Testis (tissue), 3 donors: ENCODE measurements around the gene ATP8B2. TPM values are rescaled to one million over a fixed set of nuclear protein-coding genes. Genes with fewer than 3 reads are reported as not detected.

ENCODE experiments used
- DNase-seq: peaks from one replicate; pipeline ENCODE4 v3.0.0-alpha.2; 2019
- H3K27ac ChIP-seq, 2 donors: fragments of 200-600 bp; sonication (generic); one replicate each; pipeline ENCODE4 v1.5.1; 2019
- H3K27me3 ChIP-seq: fragments of 200-600 bp; sonication (generic); one replicate; pipeline ENCODE4 v1.5.1; 2019
- H3K36me3 ChIP-seq: fragments of 200-600 bp; sonication (generic); one replicate; pipeline ENCODE4 v1.5.1; 2017; ENCODE audit warnings: low read depth; ENCODE audit errors: missing control alignments
- H3K4me1 ChIP-seq: fragments of 200-600 bp; sonication (generic); one replicate; pipeline ENCODE4 v1.5.1; 2019
- H3K4me3 ChIP-seq, 2 donors: fragments of 200-600 bp; sonication (generic); one replicate each; pipeline ENCODE4 v1.5.1; 2017 to 2019
- H3K9me3 ChIP-seq: fragments of 200-600 bp; sonication (generic); one replicate; pipeline ENCODE4 v1.5.1; 2017
- POLR2A ChIP-seq: fragments of 450-650 bp; IDR thresholded peaks from one replicate; pipeline ENCODE4 v1.6.1; 2017; ENCODE audit warnings: antibody characterized with exemption, mild to moderate bottlenecking, moderate library complexity
- WGBS, 2 donors: methylation state at CpG; one replicate each; pipeline ENCODE4 v1.1.5; 2018; 5-methylcytosine and 5-hydroxymethylcytosine counted together
- intact Hi-C: fragments of 100-400 bp; cut with DNase I; formaldehyde crosslinking; loops from one replicate; pipeline ENCODE4 v1.15.1; 2023; ENCODE audit warnings: low total_unique reads
- polyA plus RNA-seq: library from polyadenylated mRNA; stranded (reverse); fragments of 350-450 nt; fragmentation: Illumina TruSeq; extraction: RNeasy Lipid Tissue Mini Kit (QIAGEN cat#74804); gene quantifications from one replicate; pipeline ENCODE4 v1.2.3, GENCODE V29; 2014; ENCODE audit warnings: low read depth, low replicate concordance; ENCODE audit not compliant: insufficient read depth
- total RNA-seq, 2 donors: library from RNA; depleted of rRNA; stranded (reverse); fragments of >200 nt; gene quantifications; one replicate each; pipeline ENCODE4 v1.2.3, GENCODE V29; 2016
- TF ChIP-seq, protein P1 (sequence below), 3 experiments: fragments of 450-650 bp in 2 of 3; fragments of 200-600 bp in 1 of 3; sonication (generic) in 1 of 3; IDR thresholded peaks; one replicate each; pipeline ENCODE4 v1.5.1; 2016 to 2019; ENCODE audit warnings: antibody characterized with exemption in 3 of 3, mild to moderate bottlenecking in 2 of 3, moderate library complexity in 1 of 3

Gene ATP8B2
- total and polyA plus RNA-seq, 3 donors from 2014 or later = 50.9 to 204 (median 179) TPM

DNA sequence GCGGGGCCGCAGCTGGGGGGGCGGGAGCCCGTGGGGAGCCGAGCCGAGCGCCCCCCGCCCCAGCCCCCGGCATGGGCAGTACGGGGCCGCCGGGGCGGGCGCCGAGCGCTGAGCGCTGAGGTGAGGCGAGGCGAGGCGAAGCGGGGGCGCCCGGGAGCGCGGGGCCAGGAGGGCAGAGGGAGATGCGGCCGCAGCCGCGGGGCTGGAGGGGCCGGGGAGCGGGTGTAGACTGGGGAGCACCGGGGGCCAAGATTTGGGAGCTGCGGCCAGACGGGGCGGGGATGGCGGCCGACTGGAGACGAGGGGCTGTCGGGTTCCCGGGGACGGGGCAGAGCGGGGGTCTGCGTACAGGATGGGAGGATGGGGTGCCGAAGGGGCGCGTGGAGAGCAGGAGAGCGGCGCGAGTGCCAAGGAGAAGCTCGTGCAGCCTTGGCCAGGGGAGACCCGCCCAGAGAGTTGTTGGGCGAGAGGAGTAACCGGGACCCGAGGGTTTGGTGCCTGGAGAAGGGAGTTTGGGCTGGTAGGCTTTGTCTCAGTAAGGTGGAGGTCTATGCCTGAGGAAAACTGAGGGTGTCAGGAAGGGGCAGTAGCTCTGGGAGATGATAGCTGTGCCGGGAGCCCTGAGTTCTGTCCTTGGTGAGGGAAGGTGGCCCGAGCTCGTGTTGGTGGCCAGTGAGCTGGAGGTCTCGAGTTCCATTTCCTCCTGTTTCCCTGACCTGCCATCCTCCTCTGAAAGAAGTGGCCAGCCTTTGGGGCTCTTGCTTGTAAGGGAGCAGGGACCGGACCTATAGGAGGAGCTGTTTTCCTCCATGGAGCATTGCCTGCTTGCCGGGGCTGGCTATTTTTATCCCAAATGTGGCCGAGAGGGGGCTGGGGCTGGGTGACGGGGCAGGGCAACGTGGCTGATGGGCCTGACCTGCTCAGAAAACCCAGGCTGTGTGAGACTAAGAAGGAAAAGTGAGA, 539 bp downstream of the ATP8B2 start:
- peak; percentile 83 for DNase-seq
- H3K9me3 ChIP-seq = no peaks in the 10 kb centered on the region
- TF ChIP-seq POLR2A = no peak
- TF ChIP-seq, protein P1, sequence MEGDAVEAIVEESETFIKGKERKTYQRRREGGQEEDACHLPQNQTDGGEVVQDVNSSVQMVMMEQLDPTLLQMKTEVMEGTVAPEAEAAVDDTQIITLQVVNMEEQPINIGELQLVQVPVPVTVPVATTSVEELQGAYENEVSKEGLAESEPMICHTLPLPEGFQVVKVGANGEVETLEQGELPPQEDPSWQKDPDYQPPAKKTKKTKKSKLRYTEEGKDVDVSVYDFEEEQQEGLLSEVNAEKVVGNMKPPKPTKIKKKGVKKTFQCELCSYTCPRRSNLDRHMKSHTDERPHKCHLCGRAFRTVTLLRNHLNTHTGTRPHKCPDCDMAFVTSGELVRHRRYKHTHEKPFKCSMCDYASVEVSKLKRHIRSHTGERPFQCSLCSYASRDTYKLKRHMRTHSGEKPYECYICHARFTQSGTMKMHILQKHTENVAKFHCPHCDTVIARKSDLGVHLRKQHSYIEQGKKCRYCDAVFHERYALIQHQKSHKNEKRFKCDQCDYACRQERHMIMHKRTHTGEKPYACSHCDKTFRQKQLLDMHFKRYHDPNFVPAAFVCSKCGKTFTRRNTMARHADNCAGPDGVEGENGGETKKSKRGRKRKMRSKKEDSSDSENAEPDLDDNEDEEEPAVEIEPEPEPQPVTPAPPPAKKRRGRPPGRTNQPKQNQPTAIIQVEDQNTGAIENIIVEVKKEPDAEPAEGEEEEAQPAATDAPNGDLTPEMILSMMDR (IDR thresholded peaks at IDR 0.05) = peak; percentile 52 to 65 (median 56)
- no peaks in the 10 kb centered on the region for H3K27me3 ChIP-seq
- no peaks in the 10 kb centered on the region for H3K36me3 ChIP-seq
- peak overlapping the region; percentile 95 to 99 for H3K27ac ChIP-seq
- intact Hi-C loops = no loop called here
- 0 to 2% methylated on average over 40 to 59 of the region's 63 CpGs for WGBS, 2 donors
- peak overlapping the region; percentile 85 to 94 for H3K4me3 ChIP-seq
- peaks cover 40% of the 10 kb centered on the region for H3K4me1 ChIP-seq

DNA sequence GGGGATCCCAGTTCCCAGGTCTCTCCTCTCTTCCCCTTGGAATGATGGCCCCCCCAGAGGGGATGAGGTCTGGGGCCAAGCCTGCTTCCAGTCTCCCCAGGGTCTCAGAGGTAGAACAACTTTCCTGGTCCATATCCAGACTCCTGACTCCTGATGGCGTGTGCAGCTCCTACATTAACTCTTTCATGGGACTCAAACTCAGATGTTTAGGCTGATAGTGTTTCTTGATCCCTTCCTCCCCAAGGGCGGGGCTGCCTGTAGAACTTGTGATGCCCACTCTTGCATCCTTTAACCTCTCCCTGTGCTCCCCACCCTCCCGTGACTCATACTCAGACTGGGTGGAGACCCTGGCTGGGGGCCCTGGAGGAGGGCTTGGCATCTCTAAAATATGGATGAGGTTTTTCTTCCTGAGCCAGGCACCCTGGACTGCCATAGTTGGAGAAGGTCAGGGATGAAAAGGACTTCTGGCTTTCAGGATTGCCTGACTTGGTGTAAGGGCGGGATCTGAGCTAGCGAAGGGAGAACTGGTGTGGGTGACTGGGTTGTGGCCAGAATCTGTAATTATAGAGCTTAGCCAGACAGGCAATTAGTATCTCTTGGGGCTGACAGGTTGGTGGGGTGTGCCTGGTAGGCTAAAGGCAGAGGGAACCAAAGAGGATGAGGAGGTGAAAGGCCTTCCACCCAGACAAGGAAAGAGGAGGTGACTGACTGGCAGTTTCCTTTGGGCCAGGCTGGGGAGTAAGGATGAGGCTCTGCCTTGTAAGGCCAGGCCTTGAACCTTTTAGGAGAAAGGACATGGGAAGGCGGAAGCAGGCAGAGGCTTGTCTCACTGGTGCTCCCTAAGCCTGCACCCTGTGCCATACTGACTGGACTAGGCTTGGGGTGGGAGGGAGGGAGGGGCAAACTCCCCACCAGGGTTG, 1.5 kb downstream of the ATP8B2 start:
- H3K4me1 ChIP-seq = peaks cover 40% of the 10 kb centered on the region
- TF ChIP-seq, protein P1 (IDR thresholded peaks at IDR 0.05) = peak in 1 of 3 experiments; percentile 5
- no peak for TF ChIP-seq POLR2A
- intact Hi-C loops = no loop called here

DNA sequence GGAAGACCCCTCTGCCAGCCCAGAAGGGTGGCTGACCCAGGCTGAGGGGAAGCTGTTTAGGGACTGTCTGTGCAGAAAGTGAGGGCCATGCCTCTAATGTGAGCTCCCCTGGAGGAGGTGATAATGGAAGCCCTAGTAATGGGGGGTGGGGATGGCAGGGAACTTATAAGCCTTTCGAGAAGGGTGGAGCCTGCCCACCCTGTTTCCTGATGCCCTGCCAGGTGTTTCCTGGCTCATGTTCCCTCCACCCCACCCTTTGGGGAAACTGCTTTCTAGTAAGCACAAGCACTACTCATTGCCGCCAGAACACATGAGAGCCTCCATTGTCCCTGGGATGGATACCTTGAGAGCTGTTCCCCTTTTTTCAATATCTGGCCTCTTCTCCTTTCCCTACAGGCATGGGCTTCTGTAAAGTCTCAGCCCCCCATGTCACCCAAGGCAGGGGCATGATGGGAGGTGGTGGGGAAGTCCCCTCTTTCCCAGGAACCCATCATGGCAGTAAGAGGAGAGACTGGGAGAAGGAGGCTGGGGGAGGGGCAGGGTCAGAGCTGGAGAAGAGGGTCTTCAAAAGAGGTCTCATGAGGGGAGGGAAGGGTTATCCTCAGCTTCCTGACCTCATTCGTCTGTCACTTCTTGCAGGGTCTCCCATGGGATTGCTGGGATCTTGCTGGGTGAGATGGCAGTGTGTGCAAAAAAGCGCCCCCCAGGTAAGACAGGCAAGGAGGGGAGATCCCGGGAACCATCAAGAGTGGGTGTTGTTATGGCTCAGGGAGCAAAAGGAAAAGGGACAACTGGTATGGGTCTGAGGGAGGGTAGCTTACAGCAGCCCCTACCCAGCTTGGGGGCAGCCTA, 2.4 kb downstream of the ATP8B2 start:
- peak overlapping the region; percentile 95 to 99 for H3K27ac ChIP-seq
- no peaks in the 10 kb centered on the region for H3K27me3 ChIP-seq
- peak overlapping the region; percentile 44 to 64 for H3K4me3 ChIP-seq
- intact Hi-C loops = no loop called here
- TF ChIP-seq, protein P1 (IDR thresholded peaks at IDR 0.05) = no peak
- no peak for TF ChIP-seq POLR2A
- 28% methylated on average over 5 of the region's 5 CpGs for WGBS, 2 donors
- no peaks in the 10 kb centered on the region for H3K9me3 ChIP-seq
- DNase-seq = no peak
- H3K36me3 ChIP-seq = no peaks in the 10 kb centered on the region
- H3K4me1 ChIP-seq = peaks cover 40% of the 10 kb centered on the region

More for the DNA sequence above, 1.5 kb downstream of the ATP8B2 start:
- Histone ChIP-seq H3K4me3 (peak overlapping the region; percentile 85 to 94), H3K9me3 (no peaks in the 10 kb centered on the region), H3K27me3 (no peaks in the 10 kb centered on the region), H3K36me3 (no peaks in the 10 kb centered on the region), H3K27ac (peak overlapping the region; percentile 95 to 99)
- WGBS, 2 donors = 25 to 40% methylated on average over 6 of the region's 6 CpGs
- DNase-seq = peak; percentile 60
